ENCODE data around the gene EFHD1.
"Not testable (repeated sequence)": the region's sequence is repeated elsewhere in the genome, so short reads cannot be mapped to it uniquely, and the experiment has no call there.

Gene EFHD1

DNA sequence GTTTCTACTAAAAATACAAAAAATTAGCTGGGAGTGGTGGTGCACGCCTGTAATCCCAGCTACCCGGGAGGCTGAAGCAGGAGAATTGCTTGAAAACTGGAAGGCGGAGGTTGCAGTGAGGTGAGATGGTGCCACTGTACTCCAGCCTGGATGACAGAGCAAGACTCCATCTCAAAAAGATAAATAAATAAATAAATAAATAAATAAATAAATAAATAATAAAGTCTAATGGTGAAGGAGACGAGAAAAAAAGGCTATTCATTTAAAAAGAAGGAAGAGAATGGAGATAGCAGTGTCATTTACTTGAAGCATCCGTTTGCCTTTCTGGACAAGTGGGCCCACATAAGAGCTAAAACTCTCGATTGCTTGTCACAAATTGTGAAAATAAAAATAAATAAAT lies 52.0 kb downstream of the EFHD1 start:
- H3K4me3 ChIP-seq (ENCODE audit: low read depth, low read length); H3K4me1 ChIP-seq (ENCODE audit: control insufficient read depth, insufficient read depth, low read length); H3K9me3 ChIP-seq (ENCODE audit: control insufficient read depth, insufficient read depth, low read length); H3K9ac ChIP-seq (ENCODE audit: low read depth, low read length); H3K27me3 ChIP-seq (ENCODE audit: control insufficient read depth, insufficient read depth, low read length); H3K36me3 ChIP-seq (ENCODE audit: control insufficient read depth, insufficient read depth, low read length): not testable (repeated sequence)

DNA sequence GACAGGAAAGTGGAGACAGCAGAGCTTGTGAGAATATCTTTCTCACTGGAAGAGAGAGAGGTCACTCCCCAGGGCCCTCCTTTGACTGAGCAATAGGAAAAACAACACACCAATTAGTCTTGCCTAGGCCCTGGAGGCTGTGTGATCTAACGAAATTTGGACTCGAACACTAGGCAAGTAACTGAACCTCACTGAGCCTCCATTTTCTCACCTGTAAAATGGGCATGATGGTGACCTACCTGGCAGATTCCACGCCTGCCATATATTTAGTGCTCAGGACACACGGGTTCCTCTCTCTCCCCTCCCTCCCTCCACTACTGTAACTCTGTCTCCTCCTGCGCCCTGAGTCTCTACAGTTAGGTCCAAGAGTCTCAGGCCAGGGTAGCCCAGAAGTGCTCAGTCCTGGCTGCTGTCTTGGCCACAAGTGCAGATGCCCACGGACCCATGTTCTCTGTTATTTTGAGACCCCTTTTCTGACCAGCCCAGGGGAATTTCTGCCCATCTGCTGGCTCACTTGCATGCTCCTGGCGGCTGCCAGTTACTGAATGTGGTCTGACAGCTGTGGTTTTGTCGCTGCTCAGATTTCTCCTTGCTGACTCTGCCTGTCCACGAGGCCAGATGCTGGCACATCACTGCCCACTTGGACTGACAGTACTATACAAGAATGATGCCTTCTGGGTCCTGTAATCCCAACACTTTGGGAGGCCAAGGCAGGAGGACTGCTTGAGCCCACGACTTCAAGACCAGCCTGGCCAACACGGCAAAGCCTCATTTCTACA lies 54.2 kb downstream of the EFHD1 start:
- H3K27me3 ChIP-seq (ENCODE audit: control insufficient read depth, insufficient read depth, low read length): no peaks in the 10 kb centered on the region
- no peak overlapping the region for H3K9ac ChIP-seq (ENCODE audit: low read depth, low read length)
- no peaks in the 10 kb centered on the region for H3K36me3 ChIP-seq (ENCODE audit: control insufficient read depth, insufficient read depth, low read length)
- no peak overlapping the region for H3K4me3 ChIP-seq (ENCODE audit: low read depth, low read length)
- H3K9me3 ChIP-seq (ENCODE audit: control insufficient read depth, insufficient read depth, low read length): no peaks in the 10 kb centered on the region
- H3K4me1 ChIP-seq (ENCODE audit: control insufficient read depth, insufficient read depth, low read length): no peaks in the 10 kb centered on the region

DNA sequence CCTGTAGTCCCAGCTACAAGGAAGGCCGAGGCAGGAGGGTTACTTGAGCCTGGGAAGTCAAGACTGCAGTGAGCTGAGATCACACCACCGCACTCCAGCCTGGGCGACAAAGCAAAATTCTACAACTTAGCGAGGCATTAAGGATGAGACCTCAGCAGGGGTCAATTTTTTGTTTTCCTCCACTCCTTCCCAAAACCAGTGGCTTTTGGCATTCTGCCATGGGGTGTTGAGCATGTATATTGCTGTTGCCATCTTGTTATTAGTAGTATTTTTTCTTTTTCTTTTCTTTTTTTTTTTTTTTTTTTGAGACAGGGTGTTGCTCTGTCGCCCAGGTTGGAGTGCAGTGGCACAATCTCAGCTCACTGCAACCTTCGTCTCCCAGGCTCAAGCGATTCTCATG lies 54.8 kb downstream of the EFHD1 start:
- no peaks in the 10 kb centered on the region for H3K4me1 ChIP-seq (ENCODE audit: control insufficient read depth, insufficient read depth, low read length)
- H3K9ac ChIP-seq (ENCODE audit: low read depth, low read length): no peak overlapping the region
- H3K27me3 ChIP-seq (ENCODE audit: control insufficient read depth, insufficient read depth, low read length): no peaks in the 10 kb centered on the region
- H3K36me3 ChIP-seq (ENCODE audit: control insufficient read depth, insufficient read depth, low read length): no peaks in the 10 kb centered on the region
- no peaks in the 10 kb centered on the region for H3K9me3 ChIP-seq (ENCODE audit: control insufficient read depth, insufficient read depth, low read length)
- H3K4me3 ChIP-seq (ENCODE audit: low read depth, low read length): no peak overlapping the region

DNA sequence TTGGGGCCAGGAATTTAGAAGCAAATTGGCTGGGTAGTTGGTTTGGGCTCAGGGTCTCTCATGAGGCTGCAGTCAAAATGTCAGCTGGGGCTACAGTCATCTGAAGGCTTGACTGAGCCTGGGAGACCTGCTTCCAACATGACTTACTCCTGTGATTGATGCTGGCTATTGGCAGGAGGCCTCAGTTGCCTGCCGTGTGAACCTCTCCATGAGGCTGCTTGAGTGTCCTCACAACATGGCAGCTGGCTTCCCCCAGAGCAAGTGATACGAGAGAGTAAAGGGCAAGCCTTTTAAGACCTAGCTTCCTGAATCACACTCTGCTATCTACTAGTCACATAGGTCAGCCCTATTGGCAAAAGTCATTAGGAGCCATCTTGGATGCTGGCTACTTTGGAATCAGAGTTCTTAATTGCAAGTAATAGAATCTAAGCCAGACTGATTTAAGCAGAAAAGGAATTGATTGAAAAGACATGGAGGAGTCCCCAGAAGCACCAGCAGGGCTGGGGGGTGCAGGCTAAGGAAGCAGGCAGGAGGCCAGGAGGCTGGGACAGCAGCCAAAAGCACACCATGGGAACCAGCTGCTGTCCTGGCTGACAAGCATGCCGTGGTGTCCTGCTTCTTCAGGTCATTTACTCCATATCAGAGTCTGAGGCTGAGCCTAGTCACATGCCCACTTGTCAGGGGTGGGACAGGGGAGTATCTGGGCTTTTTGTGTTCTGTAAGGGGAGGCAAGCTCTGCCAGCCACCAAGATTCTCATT lies 55.9 kb downstream of the EFHD1 start:
- Histone ChIP-seq H3K4me1 (ENCODE audit: control insufficient read depth, insufficient read depth, low read length) (no peaks in the 10 kb centered on the region), H3K36me3 (ENCODE audit: control insufficient read depth, insufficient read depth, low read length) (no peaks in the 10 kb centered on the region), H3K9me3 (ENCODE audit: control insufficient read depth, insufficient read depth, low read length) (no peaks in the 10 kb centered on the region), H3K9ac (ENCODE audit: low read depth, low read length) (no peak overlapping the region), H3K4me3 (ENCODE audit: low read depth, low read length) (no peak overlapping the region), H3K27me3 (ENCODE audit: control insufficient read depth, insufficient read depth, low read length) (no peaks in the 10 kb centered on the region)

DNA sequence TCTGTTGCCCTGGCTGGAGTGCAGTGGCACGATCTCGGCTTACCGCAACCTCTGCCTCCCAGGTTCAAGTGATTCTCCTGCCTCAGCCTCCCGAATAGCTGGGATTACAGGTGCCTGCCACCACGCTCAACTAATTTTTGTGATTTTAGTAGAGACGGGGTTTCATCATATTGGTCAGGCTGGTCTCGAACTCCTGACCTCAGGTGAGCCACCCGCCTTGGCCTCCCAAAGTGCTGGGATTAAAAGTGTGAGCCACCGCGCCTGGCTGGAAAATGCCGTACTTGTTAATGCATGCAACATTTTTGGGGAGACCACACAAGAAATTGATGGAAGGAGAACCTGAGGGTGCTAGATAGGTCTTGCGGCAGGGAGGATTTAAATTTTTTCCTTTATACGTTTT lies 57.7 kb downstream of the EFHD1 start:
- H3K9me3 ChIP-seq (ENCODE audit: control insufficient read depth, insufficient read depth, low read length); H3K4me1 ChIP-seq (ENCODE audit: control insufficient read depth, insufficient read depth, low read length); H3K36me3 ChIP-seq (ENCODE audit: control insufficient read depth, insufficient read depth, low read length); H3K9ac ChIP-seq (ENCODE audit: low read depth, low read length); H3K27me3 ChIP-seq (ENCODE audit: control insufficient read depth, insufficient read depth, low read length); H3K4me3 ChIP-seq (ENCODE audit: low read depth, low read length): not testable (repeated sequence)

DNA sequence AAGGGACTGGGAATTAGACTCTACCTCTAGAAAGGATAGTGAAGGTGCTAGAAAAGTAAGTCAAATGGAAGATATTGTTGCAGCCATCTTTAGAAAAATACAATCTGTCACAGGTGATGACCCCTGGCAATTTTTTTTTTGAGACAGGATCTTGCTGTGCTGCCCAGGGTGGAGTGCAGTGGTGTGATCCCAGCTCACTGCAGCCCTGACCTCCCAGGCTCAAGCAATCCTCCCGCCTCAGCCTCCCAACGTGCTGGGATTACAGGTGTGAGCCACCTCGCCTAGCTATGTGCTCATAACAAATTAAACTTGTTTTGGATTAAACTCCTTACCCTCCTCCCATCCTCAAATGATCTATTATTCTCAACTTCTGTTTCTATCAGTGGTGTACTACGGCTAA lies 59.9 kb downstream of the EFHD1 start:
- H3K4me3 ChIP-seq (ENCODE audit: low read depth, low read length): no peak overlapping the region

DNA sequence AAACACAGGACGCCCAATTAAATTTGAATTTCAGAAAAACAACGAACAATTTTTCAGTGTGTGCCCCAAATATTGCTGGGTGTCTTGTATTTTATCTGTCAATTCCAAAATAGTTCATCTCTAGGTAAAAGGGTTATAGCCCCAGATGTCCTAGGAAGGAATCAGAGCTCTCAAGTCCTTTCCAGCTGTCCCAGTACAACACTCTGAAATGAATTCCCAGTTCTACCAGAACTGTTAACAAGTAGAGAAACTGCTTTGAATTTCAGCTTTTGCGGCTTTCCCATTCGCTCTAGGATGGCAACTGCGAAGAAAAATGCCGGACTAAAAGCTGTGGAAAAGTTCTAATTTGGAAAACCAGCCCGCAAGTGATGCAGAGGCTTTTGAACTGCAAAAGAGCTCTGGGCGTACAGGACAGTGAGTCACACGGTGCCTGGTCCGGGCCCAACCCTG lies 63.2 kb downstream of the EFHD1 start:
- H3K4me1 ChIP-seq (ENCODE audit: control insufficient read depth, insufficient read depth, low read length): peaks cover 10% of the 10 kb centered on the region
- H3K27me3 ChIP-seq (ENCODE audit: control insufficient read depth, insufficient read depth, low read length): no peaks in the 10 kb centered on the region
- H3K36me3 ChIP-seq (ENCODE audit: control insufficient read depth, insufficient read depth, low read length): no peaks in the 10 kb centered on the region
- no peaks in the 10 kb centered on the region for H3K9me3 ChIP-seq (ENCODE audit: control insufficient read depth, insufficient read depth, low read length)
- H3K9ac ChIP-seq (ENCODE audit: low read depth, low read length): no peak overlapping the region
- H3K4me3 ChIP-seq (ENCODE audit: low read depth, low read length): peak overlapping the region; percentile 39

More for the DNA sequence above, 59.9 kb downstream of the EFHD1 start:
- Histone ChIP-seq H3K27me3 (ENCODE audit: control insufficient read depth, insufficient read depth, low read length) (no peaks in the 10 kb centered on the region), H3K9ac (ENCODE audit: low read depth, low read length) (no peak overlapping the region), H3K9me3 (ENCODE audit: control insufficient read depth, insufficient read depth, low read length) (no peaks in the 10 kb centered on the region), H3K36me3 (ENCODE audit: control insufficient read depth, insufficient read depth, low read length) (no peaks in the 10 kb centered on the region), H3K4me1 (ENCODE audit: control insufficient read depth, insufficient read depth, low read length) (peaks cover 4% of the 10 kb centered on the region)

DNA sequence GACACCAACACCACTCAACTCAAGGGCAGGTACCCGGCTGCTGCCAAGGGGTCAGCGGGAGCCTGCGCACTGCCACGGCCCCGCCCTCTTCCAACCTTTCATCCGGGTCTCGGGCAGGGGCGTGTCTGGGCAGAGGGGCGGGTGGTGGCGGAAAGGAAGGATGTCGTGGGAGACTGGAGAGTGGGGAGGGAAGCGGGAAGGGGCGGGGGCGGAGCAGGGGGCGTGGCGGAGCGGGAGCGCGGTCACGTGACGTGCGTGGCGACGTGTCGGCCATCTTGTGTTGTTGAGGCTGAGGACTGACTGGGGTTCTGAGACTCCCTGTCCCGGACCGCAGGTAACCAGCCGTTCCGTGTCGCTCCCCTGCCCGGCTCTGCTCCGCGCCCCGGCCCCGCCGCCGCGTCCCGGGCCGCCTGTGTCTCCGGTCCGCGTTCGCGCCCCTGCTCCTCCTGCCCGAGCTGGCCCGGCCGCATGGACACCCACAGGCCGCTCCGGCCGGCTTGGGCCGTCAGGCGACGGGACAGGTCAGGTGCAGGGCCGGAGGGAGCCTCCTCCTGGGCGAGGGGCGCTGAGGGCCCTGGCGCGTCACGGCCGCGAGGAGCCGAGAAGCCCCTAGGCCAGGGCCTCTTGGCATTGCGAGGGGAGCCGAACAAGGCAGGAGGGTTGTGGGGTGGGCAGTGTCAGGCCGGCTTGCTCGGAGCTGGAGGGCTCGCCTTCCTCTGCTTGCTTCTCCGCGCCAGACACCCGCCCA lies 63.8 kb downstream of the EFHD1 start, which contains the start of gene GIGYF2:
GIGYF2 (plus strand) TSS at position 273 of the 748 bp plus-strand sequence. CDS start 37,867 bp downstream, outside the sequence.
- Histone ChIP-seq H3K4me3 (ENCODE audit: low read depth, low read length) (peak within 1 kb of the TSS; percentile 92), H3K36me3 (ENCODE audit: control insufficient read depth, insufficient read depth, low read length) (no peaks in the 10 kb centered on the region), H3K4me1 (ENCODE audit: control insufficient read depth, insufficient read depth, low read length) (peaks cover 10% of the 10 kb centered on the region), H3K9me3 (ENCODE audit: control insufficient read depth, insufficient read depth, low read length) (no peaks in the 10 kb centered on the region), H3K27me3 (ENCODE audit: control insufficient read depth, insufficient read depth, low read length) (no peaks in the 10 kb centered on the region), H3K9ac (ENCODE audit: low read depth, low read length) (peak within 1 kb of the TSS; percentile 94)

DNA sequence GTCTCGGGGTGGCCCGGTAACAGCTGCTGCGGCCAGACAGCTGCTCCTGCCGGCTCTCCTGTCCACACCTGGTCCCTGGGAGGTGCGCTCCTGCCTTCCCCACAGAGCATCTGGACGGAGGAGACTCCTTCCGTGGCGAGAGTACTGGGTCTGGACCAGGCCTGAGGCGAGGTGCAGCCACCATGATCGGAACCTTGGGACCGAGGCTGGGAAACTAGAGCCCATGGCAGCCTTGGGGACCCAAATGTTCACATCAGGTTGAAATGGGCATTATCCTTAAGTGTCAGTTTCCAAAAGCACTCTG lies 64.4 kb downstream of the EFHD1 start:
- Histone ChIP-seq H3K36me3 (ENCODE audit: control insufficient read depth, insufficient read depth, low read length) (no peaks in the 10 kb centered on the region), H3K4me1 (ENCODE audit: control insufficient read depth, insufficient read depth, low read length) (peaks cover 10% of the 10 kb centered on the region), H3K9me3 (ENCODE audit: control insufficient read depth, insufficient read depth, low read length) (no peaks in the 10 kb centered on the region), H3K27me3 (ENCODE audit: control insufficient read depth, insufficient read depth, low read length) (no peaks in the 10 kb centered on the region), H3K4me3 (ENCODE audit: low read depth, low read length) (peak overlapping the region; percentile 92), H3K9ac (ENCODE audit: low read depth, low read length) (peak overlapping the region; percentile 94)

DNA sequence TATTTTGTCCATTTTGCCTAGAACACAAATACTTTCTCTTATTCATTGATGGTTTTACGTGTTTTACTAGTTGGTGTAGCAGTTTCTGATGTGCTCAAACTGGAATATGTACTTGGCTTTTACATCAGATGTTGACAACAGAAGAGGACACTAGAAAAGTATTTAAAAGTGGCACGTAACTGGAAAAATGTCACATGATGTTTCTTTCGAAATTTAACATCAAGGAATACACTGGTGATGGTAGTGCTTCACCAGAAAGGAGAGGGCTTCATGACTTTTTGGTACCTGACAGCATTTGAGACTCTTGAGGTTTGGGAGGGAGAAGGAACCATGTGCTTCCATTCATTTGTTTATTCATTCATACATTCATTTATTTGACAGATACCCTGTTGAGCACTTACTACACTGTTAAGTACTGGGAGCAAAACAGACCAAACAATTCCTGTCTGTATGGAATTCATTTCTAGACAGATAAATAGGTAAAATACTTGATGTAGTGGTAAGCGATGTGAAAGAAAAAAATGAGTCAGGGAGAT lies 65.2 kb downstream of the EFHD1 start:
- Histone ChIP-seq H3K9ac (ENCODE audit: low read depth, low read length) (no peak overlapping the region), H3K4me1 (ENCODE audit: control insufficient read depth, insufficient read depth, low read length) (peaks cover 10% of the 10 kb centered on the region), H3K9me3 (ENCODE audit: control insufficient read depth, insufficient read depth, low read length) (no peaks in the 10 kb centered on the region), H3K27me3 (ENCODE audit: control insufficient read depth, insufficient read depth, low read length) (no peaks in the 10 kb centered on the region), H3K36me3 (ENCODE audit: control insufficient read depth, insufficient read depth, low read length) (no peaks in the 10 kb centered on the region), H3K4me3 (ENCODE audit: low read depth, low read length) (peak overlapping the region; percentile 92)

DNA sequence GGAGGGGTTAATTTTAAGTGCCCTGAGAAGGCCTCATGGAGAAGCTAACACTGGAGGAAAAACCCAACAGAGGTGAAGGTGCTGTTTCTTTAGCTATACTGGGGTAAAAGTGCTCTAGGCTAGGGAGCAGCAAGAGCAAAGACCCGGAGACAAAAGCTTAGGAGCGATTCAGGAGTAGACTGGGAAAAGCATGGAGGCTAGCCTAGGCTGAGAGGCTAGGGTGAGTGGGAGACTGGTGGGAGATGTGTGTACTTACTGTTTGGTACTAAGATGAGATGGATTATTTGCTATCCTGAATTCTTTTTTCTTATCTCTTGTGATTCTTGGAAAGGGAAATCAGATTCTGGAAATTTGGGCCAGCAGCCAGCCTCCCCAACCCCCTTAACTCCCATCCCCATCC lies 65.7 kb downstream of the EFHD1 start:
- H3K9ac ChIP-seq (ENCODE audit: low read depth, low read length): no peak overlapping the region

More for the DNA sequence above, 65.7 kb downstream of the EFHD1 start:
- Histone ChIP-seq H3K36me3 (ENCODE audit: control insufficient read depth, insufficient read depth, low read length) (no peaks in the 10 kb centered on the region), H3K4me1 (ENCODE audit: control insufficient read depth, insufficient read depth, low read length) (peaks cover 10% of the 10 kb centered on the region), H3K27me3 (ENCODE audit: control insufficient read depth, insufficient read depth, low read length) (no peaks in the 10 kb centered on the region), H3K9me3 (ENCODE audit: control insufficient read depth, insufficient read depth, low read length) (no peaks in the 10 kb centered on the region), H3K4me3 (ENCODE audit: low read depth, low read length) (peak overlapping the region; percentile 92)
